ENCODE data around the gene POU2F1. TPM values are rescaled to one million over a fixed set of nuclear protein-coding genes. Genes with fewer than 3 reads are reported as not detected.

The POU2F1 gene
- total and polyA plus RNA-seq, 3 donors from 2014 or later: 17.1 to 36.9 (median 36.0) TPM

- no peaks in the 10 kb centered on the region for H3K36me3 ChIP-seq (ENCODE audit: low read depth, missing control alignments)
- TF ChIP-seq CTCF (IDR thresholded peaks at IDR 0.05): no peak
- no peak for TF ChIP-seq POLR2A (IDR thresholded peaks at IDR 0.05)
- WGBS, 2 donors: 66 to 83% methylated on average over 9 to 10 of the region's 10 CpGs
- H3K27ac ChIP-seq: no peak overlapping the region
- no peak overlapping the region for H3K4me3 ChIP-seq
- H3K4me1 ChIP-seq: no peaks in the 10 kb centered on the region
- H3K9me3 ChIP-seq: no peaks in the 10 kb centered on the region
- intact Hi-C loops (cut with DNase I; ENCODE audit: low total_unique reads): no loop called here
- no peaks in the 10 kb centered on the region for H3K27me3 ChIP-seq
- no peak for DNase-seq
Measured at GRCh38 chr1:167447521-167448136, 226.9 kb downstream of the POU2F1 start.

GRCh38 chr1:167450843-167451242 is 230.2 kb downstream of the POU2F1 start:
- Histone ChIP-seq H3K9me3 (no peaks in the 10 kb centered on the region), H3K27ac (no peak overlapping the region), H3K36me3 (ENCODE audit: low read depth, missing control alignments) (no peaks in the 10 kb centered on the region), H3K4me1 (no peaks in the 10 kb centered on the region), H3K27me3 (no peaks in the 10 kb centered on the region), H3K4me3 (no peak overlapping the region)
- DNase-seq: no peak
- TF ChIP-seq CTCF (IDR thresholded peaks at IDR 0.05) (no peak), POLR2A (IDR thresholded peaks at IDR 0.05) (no peak)
- WGBS, 2 donors: 71 to 84% methylated on average over 5 of the region's 5 CpGs
- intact Hi-C loops (cut with DNase I; ENCODE audit: low total_unique reads): no loop called here

- H3K9me3 ChIP-seq: no peaks in the 10 kb centered on the region
- TF ChIP-seq CTCF (IDR thresholded peaks at IDR 0.05) (no peak), POLR2A (IDR thresholded peaks at IDR 0.05) (no peak)
- no peaks in the 10 kb centered on the region for H3K36me3 ChIP-seq (ENCODE audit: low read depth, missing control alignments)
- no peak overlapping the region for H3K4me3 ChIP-seq
- no peaks in the 10 kb centered on the region for H3K27me3 ChIP-seq
- intact Hi-C loops (cut with DNase I; ENCODE audit: low total_unique reads): no loop called here
- no peak overlapping the region for H3K27ac ChIP-seq
- no peaks in the 10 kb centered on the region for H3K4me1 ChIP-seq
- WGBS, 2 donors: 77 to 90% methylated on average over 8 of the region's 8 CpGs
- no peak for DNase-seq
Measured at GRCh38 chr1:167452483-167452882, 231.8 kb downstream of the POU2F1 start.

- no peak for DNase-seq
- 82 to 88% methylated on average over 6 of the region's 6 CpGs for WGBS, 2 donors
- H3K9me3 ChIP-seq: no peaks in the 10 kb centered on the region
- no peaks in the 10 kb centered on the region for H3K36me3 ChIP-seq (ENCODE audit: low read depth, missing control alignments)
- intact Hi-C loops (cut with DNase I; ENCODE audit: low total_unique reads): no loop called here
- no peaks in the 10 kb centered on the region for H3K27me3 ChIP-seq
- no peak for TF ChIP-seq CTCF (IDR thresholded peaks at IDR 0.05)
- TF ChIP-seq POLR2A (IDR thresholded peaks at IDR 0.05): no peak
- no peak overlapping the region for H3K4me3 ChIP-seq
- H3K27ac ChIP-seq: no peak overlapping the region
- no peaks in the 10 kb centered on the region for H3K4me1 ChIP-seq
Measured at GRCh38 chr1:167453123-167453522, 232.4 kb downstream of the POU2F1 start.

GRCh38 chr1:167454304-167454893 is 233.7 kb downstream of the POU2F1 start:
- no peaks in the 10 kb centered on the region for H3K36me3 ChIP-seq (ENCODE audit: low read depth, missing control alignments)
- H3K4me1 ChIP-seq: no peaks in the 10 kb centered on the region
- H3K27me3 ChIP-seq: no peaks in the 10 kb centered on the region
- WGBS, 2 donors: 24% methylated on average over 12 to 19 of the region's 19 CpGs
- TF ChIP-seq CTCF (IDR thresholded peaks at IDR 0.05) (no peak), POLR2A (IDR thresholded peaks at IDR 0.05) (no peak)
- no peaks in the 10 kb centered on the region for H3K9me3 ChIP-seq
- peak overlapping the region in 1 of 2 donors; percentile 34 for H3K27ac ChIP-seq
- no peak for DNase-seq
- peak overlapping the region; percentile 61 to 75 for H3K4me3 ChIP-seq
- intact Hi-C loops (cut with DNase I; ENCODE audit: low total_unique reads): no loop called here
